ENCODE results near the gene RGS10.

Gene RGS10

DNA sequence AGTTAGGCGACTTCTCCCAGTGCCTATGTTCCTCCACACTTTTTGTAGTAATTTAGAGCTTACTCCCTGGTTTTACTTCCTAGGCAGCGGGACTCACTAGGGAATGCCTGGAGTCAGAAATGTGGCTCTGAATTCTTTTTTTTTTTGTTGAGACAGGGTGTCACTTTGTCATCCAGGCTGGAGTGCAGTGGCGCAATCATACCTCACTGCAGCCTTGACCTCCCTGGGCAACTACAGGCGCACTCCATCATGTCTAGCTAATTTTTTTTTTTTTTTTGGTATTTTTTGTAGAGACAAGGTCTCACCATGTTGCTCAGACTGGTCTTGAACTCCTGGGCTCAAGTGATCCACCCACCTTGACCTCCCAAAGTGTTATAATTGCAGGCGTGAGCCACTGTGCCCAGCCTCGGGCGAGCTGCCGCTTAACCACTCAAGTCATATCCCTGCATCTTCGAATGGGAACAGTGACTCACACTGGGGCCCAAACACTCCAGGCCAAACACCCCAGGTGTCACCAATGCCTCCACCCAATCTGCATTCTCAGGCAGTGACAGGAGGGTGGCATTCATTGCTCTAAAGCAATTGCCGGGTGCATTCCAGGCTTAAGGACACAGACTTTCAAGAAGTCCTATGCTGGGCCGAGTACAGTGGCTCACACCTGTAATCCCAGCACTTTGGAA lies 19.6 kb downstream of the RGS10 start:
- in situ Hi-C loops (cut with MboI; ENCODE audit: low pct_unique_long_range_greater_than_20kb, low sequenced_read_pairs), result no loop called here
- DNase-seq, result no peak

GRCh38 chr10:119521443-119522204 lies 20.9 kb downstream of the RGS10 start:
- no peak for DNase-seq

DNA sequence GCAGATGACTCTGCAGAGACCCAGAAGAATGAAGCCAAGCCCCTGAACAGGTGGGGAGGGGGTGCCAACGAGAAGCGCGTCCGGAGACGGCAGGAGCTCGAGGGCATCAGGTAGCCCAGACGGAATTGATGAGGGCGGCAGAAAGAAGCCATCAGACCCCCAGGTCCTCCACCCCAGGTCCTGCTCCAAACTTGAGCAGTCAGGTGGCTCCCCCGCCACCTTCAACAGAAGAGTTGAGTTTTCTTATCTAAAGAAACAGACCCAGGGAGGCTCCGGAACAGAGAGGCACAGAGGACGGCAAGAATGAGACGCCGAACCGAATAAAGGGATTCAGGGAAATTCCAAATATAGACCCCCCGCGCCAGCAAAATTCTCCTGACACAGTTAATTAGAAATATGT lies 22.2 kb downstream of the RGS10 start:
- DNase-seq, result no peak
- in situ Hi-C loops (cut with MboI; ENCODE audit: low pct_unique_long_range_greater_than_20kb, low sequenced_read_pairs), result no loop called here

More at GRCh38 chr10:119521443-119522204, 20.9 kb downstream of the RGS10 start:
- in situ Hi-C loops (cut with MboI; ENCODE audit: low pct_unique_long_range_greater_than_20kb, low sequenced_read_pairs), result no loop called here

DNA sequence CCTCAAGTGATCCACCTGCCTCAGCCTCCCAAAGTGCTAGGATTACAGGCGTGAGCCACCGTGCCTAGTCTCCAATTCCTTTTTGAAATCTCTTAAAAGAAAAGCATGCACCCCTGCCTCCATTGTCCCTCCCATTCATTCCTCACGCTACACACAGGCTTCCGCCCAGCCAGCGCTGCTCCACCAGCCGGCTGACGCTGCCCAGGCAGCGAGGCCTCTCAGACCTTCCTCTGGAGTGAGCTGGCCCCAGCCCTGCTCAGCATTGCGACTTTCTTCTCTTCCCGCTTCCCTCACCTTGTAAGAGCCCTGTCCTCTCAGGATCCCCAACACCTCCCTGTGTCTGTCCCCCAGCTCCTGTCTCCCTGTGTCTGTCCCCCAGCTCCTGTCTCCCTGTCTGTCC lies 23.6 kb downstream of the RGS10 start:
- DNase-seq, result no peak

GRCh38 chr10:119518176-119518575 lies 24.3 kb downstream of the RGS10 start:
- in situ Hi-C loops (cut with MboI; ENCODE audit: low pct_unique_long_range_greater_than_20kb, low sequenced_read_pairs), result no loop called here
- no peak for DNase-seq

More for the DNA sequence above, 23.6 kb downstream of the RGS10 start:
- in situ Hi-C loops (cut with MboI; ENCODE audit: low pct_unique_long_range_greater_than_20kb, low sequenced_read_pairs), result no loop called here

DNA sequence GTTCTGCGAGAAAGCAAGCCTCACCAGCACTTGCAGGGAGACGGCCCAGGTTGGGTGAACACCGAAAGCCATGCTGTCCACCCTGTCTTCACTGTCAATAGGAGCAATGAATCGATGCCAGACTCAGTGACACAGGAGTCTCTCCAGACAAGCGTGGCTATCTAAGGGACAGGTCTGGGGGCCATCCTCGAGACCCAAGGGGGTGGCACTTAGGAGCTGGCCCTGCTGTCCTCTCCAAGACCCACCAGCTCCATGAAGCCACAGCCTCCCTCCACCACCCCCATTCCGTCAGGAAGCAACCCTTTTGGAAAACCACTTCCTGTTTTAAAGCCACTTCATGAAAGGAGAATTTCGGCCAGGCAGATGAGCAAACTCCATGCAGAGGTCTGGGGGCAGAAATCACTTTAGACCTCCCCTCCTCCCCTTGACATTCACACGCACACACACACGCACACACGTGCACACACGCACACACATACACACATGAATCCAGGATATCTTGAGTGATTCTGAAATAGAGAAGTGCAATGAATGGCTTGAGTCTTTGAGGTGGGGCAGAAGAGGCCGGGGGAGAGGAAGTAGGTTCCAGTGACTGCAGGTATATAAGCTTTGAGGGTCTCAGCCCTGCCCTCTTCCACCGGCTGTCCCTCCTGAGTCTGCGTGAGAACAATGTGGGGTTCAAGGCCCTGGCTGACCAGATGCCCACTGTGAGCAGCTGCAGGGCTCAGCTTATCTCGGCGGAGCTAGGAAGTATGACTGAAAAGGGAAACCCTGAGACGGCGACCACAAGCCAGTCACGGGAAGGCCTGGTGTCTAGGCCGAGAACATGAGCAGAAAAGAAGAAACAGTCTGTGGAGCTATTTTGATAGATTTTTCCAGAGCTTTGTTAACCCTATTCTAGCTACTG lies 25.0 kb downstream of the RGS10 start:
- in situ Hi-C loops (cut with MboI; ENCODE audit: low pct_unique_long_range_greater_than_20kb, low sequenced_read_pairs), result no loop called here
- peak; percentile 93 for DNase-seq

DNA sequence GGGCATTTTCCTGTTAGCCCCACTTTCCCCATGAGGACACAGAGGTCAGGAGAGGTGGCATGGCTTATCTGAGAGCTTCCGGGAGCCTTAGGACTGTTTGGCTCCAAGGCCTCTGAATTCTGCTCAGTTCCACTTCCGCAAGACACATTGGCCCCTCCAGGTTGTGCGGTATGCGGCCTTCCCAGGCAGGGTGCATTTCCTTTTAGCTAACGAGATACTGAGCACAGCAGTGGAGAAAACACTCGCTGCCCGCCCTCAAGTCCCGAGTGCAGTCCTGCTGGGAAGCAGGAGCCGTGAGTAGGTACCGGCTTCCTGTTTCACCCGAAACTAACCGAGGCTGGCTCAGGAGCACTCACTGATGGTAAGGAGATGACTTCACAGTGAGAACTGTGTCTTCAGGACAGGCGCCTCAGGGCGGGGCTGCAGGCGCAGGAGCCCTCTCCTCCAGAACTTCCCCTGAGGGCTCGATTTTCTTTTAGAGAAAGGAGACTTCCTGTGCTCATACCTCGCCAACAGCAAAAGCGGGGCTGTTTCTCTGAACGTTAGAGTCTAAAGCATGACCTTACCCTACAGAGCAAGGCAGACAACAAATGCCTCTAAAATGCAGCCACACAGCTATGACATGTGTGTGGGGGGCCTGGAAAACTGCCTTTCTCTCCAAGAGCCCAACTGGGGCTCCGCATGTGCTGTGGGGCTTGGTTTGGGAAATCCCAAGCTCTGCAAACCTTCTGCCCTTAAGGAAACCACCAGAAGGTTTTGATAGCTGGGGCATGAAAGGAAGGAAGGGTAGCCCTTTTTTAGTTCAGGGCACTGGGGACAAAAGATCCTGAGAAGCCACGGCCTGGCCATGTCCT lies 25.9 kb downstream of the RGS10 start:
- in situ Hi-C loops (cut with MboI; ENCODE audit: low pct_unique_long_range_greater_than_20kb, low sequenced_read_pairs), result no loop called here
- peak; percentile 89 for DNase-seq

DNA sequence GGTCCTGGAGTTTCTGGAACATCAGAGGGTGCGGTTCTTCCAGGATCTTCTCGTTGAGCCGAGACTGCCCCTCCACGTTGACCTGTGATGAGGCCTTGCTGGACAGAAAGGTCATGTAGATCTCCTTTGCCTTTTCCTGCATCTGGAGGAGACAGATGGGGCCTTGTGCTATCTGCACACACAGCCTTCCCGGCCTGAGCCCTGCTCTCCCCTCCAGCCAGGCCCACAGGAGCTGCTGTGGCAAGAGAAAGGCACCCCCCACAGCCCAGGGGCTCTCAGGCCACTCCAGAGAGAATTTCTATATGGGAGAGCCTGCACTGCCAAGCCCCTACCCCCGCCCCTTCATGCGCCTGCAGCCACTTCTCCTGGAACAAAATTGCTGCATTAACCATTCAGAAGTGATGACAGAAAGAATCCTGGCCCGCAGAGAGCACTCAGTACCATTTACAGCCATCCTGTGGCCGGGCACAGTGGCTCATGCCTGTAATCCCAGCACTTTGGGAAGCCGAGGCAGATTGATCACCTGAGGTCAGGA lies 26.9 kb downstream of the RGS10 start:
- in situ Hi-C loops (cut with MboI; ENCODE audit: low pct_unique_long_range_greater_than_20kb, low sequenced_read_pairs), result no loop called here
- DNase-seq, result no peak

DNA sequence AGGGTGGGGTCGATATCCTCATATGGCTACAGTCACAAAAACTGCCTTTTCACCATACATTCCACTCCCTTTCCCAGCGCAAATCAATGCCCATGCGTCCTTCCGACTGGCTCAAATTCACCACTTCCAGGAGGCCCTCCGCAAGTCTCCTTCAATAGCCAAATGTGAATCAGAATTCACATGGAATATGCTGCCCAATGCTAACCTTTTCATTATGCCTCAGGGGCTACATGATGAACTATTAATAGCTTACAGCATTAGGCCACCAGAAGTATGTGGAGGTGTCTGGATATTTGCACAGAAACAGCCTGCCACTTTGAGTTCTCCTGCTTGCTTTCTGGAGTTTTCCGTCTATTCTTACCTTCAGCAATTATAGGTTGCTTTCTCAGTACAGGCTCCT lies 27.7 kb downstream of the RGS10 start:
- no peak for DNase-seq
- in situ Hi-C loops (cut with MboI; ENCODE audit: low pct_unique_long_range_greater_than_20kb, low sequenced_read_pairs), result no loop called here

DNA sequence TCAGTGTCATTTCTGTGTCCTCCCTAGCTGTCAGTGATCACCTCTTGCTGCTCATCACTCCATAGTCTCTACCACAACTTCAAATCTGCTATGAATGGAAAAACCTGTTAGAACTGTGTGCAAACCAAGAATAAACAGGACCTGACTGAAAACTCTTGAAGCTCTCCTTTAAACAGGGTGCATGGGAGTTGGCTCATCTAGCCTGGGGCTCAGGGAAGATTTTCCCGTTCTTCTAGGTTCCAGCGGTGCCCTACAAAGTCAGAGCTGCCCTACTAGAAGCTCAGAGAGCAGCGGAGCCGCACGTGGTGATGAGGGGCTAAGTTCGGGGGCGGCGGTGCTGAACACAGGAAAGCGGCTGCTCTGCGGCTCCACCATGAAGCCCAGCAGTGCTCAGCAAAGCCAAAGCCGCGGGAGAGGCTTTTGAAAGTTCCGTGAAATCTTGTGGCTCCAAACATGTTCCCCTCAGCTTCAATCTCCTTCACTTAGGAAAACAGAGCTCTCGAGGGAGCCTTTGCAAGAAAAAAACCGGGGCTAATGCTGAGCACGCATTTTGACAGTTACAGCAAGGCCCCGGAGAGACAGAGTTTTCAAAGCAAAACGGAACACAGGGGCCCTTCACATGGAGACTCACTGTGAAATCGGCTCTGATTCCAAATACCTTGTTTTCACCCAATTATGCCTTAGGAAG lies 30.5 kb downstream of the RGS10 start:
- in situ Hi-C loops (cut with MboI; ENCODE audit: low pct_unique_long_range_greater_than_20kb, low sequenced_read_pairs), result no loop called here
- no peak for DNase-seq

- in situ Hi-C loops (cut with MboI; ENCODE audit: low pct_unique_long_range_greater_than_20kb, low sequenced_read_pairs), result no loop called here
- no peak for DNase-seq
These were observed 32.5 kb downstream of the RGS10 start for GRCh38 chr10:119509909-119510451.

- DNase-seq, result no peak
- in situ Hi-C loops (cut with MboI; ENCODE audit: low pct_unique_long_range_greater_than_20kb, low sequenced_read_pairs), result no loop called here
These were observed 35.4 kb downstream of the RGS10 start for GRCh38 chr10:119507115-119507514.

GRCh38 chr10:119505588-119506315 lies 36.8 kb downstream of the RGS10 start:
- DNase-seq, result no peak
- in situ Hi-C loops (cut with MboI; ENCODE audit: low pct_unique_long_range_greater_than_20kb, low sequenced_read_pairs), result no loop called here

DNA sequence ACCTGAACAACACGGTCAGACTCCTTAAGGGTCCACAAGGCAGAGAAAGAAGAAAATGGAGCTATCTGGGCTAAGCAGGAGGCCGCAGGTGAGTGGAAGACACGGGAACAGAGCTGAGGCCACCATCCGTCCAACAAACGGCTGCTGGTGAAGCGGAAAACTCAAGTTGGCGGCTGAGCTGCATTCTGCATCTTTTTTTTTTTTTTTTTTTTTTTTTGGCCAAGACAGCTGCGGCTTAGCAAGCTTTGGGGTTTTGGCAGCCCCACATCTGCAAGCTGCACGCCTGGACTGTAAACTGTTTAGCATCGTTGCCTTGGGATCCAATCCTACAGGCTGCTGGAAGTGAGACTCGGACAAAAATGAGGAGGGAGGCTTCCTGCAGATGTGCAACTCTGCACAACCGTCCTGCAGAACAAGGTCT lies 37.4 kb downstream of the RGS10 start:
- in situ Hi-C loops (cut with MboI; ENCODE audit: low pct_unique_long_range_greater_than_20kb, low sequenced_read_pairs), result no loop called here
- no peak for DNase-seq

- no peak for DNase-seq
- in situ Hi-C loops (cut with MboI; ENCODE audit: low pct_unique_long_range_greater_than_20kb, low sequenced_read_pairs), result no loop called here
These were observed 37.9 kb downstream of the RGS10 start for GRCh38 chr10:119504651-119505050.

GRCh38 chr10:119503821-119504220 lies 38.7 kb downstream of the RGS10 start:
- in situ Hi-C loops (cut with MboI; ENCODE audit: low pct_unique_long_range_greater_than_20kb, low sequenced_read_pairs), result no loop called here
- no peak for DNase-seq

DNA sequence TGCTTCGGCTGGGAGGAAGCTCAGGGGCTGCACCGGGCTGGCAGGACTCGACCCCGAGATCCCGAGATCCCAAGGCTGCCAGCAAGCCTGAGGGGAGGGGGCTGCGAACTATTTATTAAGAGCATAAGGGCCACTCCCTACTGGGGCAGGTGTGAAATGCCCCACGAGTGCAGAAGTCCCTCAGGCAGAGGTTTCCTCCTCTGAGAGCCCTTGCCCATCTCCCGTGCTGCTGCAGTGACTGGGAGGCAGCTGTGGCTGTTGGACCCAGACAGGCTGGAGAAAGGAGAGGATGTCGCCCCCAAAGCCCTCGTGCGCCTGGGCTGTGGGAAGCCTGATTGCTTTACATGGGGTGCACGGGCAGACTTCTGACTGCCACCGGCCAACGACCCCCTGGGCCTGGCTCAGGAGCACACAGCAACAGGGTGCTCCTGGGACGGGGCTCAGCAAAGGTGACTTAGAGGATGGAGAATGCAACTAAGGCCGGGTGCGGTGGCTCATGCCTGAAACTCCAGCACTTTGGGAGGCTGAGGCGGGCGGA lies 39.8 kb downstream of the RGS10 start:
- no peak for DNase-seq
- in situ Hi-C loops (cut with MboI; ENCODE audit: low pct_unique_long_range_greater_than_20kb, low sequenced_read_pairs), result no loop called here

Data from KBM-7 (cell line).